HEK293 (cell line): ENCODE data around the gene TMEM8B.

Experiments used
- CTCF ChIA-PET: fragments of 350-600 bp; formaldehyde crosslinking; extraction: SDS; loops from one replicate; lab custom pipeline; 2021; ENCODE audit warnings: antibody characterized with exemption; lab: Yijun Ruan, JAX
- POLR2A ChIA-PET: fragments of 300-600 bp; formaldehyde crosslinking; extraction: SDS; loops from one replicate; lab custom pipeline; 2020; ENCODE audit warnings: antibody characterized with exemption, inconsistent platforms; lab: Yijun Ruan, JAX
- H3K27ac ChIP-seq: fragments of 200-500 bp; sonication (Bioruptor generic); 2 replicates; pipeline ENCODE4 v1.5.1; 2014; ENCODE audit warnings: low read depth, low read length, control low read depth, inconsistent platforms; ENCODE audit errors: extremely low read depth
- H3K36me3 ChIP-seq, 2 experiments: fragments of 200-500 bp in 1 of 2; sonication (Bioruptor generic) in 1 of 2; 1 replicate in 1 of 2; 2 replicates in 1 of 2; pipeline ENCODE4 v1.5.1; 2014 to 2017; ENCODE audit warnings: inconsistent platforms in 2 of 2, low read length in 2 of 2; ENCODE audit not compliant: control insufficient read depth in 2 of 2, insufficient read depth in 1 of 2
- H3K4me1 ChIP-seq: fragments of 200-500 bp; sonication (Bioruptor generic); 2 replicates; pipeline ENCODE4 v1.5.1; 2014; ENCODE audit warnings: mild to moderate bottlenecking, low read length, inconsistent platforms; ENCODE audit not compliant: control insufficient read depth, insufficient read depth
- H3K4me3 ChIP-seq: 2 replicates; pipeline ENCODE4 v1.5.1; 2011; ENCODE audit warnings: low read depth, mild to moderate bottlenecking, control low read depth, low read length, moderate library complexity
- H3K9me3 ChIP-seq: fragments of 200-500 bp; sonication (Bioruptor generic); 2 replicates; pipeline ENCODE4 v1.5.1; 2014; ENCODE audit warnings: low read depth, low read length, inconsistent platforms; ENCODE audit not compliant: control insufficient read depth, insufficient read depth
- EGR2 ChIP-seq: fragments of 450-650 bp; formaldehyde crosslinking; IDR thresholded peaks from 2 replicates; pipeline ENCODE4 v1.5.1; 2016; ENCODE audit warnings: low read depth, missing biosample characterization, missing genetic modification characterization
- GFI1B ChIP-seq: fragments of 450-650 bp; formaldehyde crosslinking; IDR thresholded peaks from 2 replicates; pipeline ENCODE4 v1.5.1; 2016; ENCODE audit warnings: missing biosample characterization, missing genetic modification characterization
- GLIS2 ChIP-seq: fragments of 450-650 bp; formaldehyde crosslinking; IDR thresholded peaks from 2 replicates; pipeline ENCODE4 v1.5.1; 2016; ENCODE audit warnings: missing biosample characterization, missing genetic modification characterization
- HIC1 ChIP-seq: fragments of 450-650 bp; formaldehyde crosslinking; IDR thresholded peaks from 2 replicates; pipeline ENCODE4 v1.5.1; 2016; ENCODE audit warnings: missing biosample characterization, missing genetic modification characterization
- KLF16 ChIP-seq: fragments of 450-650 bp; formaldehyde crosslinking; IDR thresholded peaks from 2 replicates; pipeline ENCODE4 v1.5.1; 2017; ENCODE audit warnings: missing biosample characterization, missing genetic modification characterization
- OSR2 ChIP-seq: fragments of 450-650 bp; formaldehyde crosslinking; IDR thresholded peaks from 2 replicates; pipeline ENCODE4 v1.5.1; 2016; ENCODE audit warnings: missing biosample characterization, missing genetic modification characterization
- SP3 ChIP-seq: fragments of 450-650 bp; formaldehyde crosslinking; IDR thresholded peaks from 2 replicates; pipeline ENCODE4 v1.5.1; 2016; ENCODE audit warnings: missing biosample characterization, missing genetic modification characterization
- ZBTB1 ChIP-seq: fragments of 450-650 bp; formaldehyde crosslinking; IDR thresholded peaks from 2 replicates; pipeline ENCODE4 v1.5.1; 2016; ENCODE audit warnings: missing biosample characterization, missing genetic modification characterization
- ZBTB44 ChIP-seq: fragments of 450-650 bp; IDR thresholded peaks from 2 replicates; pipeline ENCODE4 v1.5.1; 2018; ENCODE audit warnings: missing biosample characterization, mild to moderate bottlenecking, missing genetic modification characterization
- ZFHX2 ChIP-seq: fragments of 450-650 bp; formaldehyde crosslinking; conservative IDR thresholded peaks from 2 replicates; pipeline ENCODE4 v1.5.1; 2016; ENCODE audit warnings: missing biosample characterization, missing genetic modification characterization
- ZNF155 ChIP-seq: fragments of 450-650 bp; formaldehyde crosslinking; IDR thresholded peaks from 2 replicates; pipeline ENCODE4 v1.5.1; 2016; ENCODE audit warnings: missing biosample characterization, missing genetic modification characterization
- ZNF18 ChIP-seq: fragments of 450-650 bp; formaldehyde crosslinking; IDR thresholded peaks from 2 replicates; pipeline ENCODE4 v1.5.1; 2016; ENCODE audit warnings: missing biosample characterization, missing genetic modification characterization
- ZNF274 ChIP-seq, 2 experiments: fragments of 200-500 bp in 1 of 2; fragments of 450-650 bp in 1 of 2; sonication (Bioruptor generic) in 1 of 2; formaldehyde crosslinking in 1 of 2; IDR thresholded peaks; 2 replicates each; pipeline versions ENCODE4 v1.5.1 to v1.6.1; 2014 to 2016; ENCODE audit warnings: borderline replicate concordance in 1 of 2, inconsistent platforms in 1 of 2, low read length in 1 of 2, missing biosample characterization in 1 of 2, missing genetic modification characterization in 1 of 2
- ZNF335 ChIP-seq: fragments of 450-650 bp; formaldehyde crosslinking; conservative IDR thresholded peaks from 2 replicates; pipeline ENCODE4 v1.5.1; 2016; ENCODE audit warnings: missing biosample characterization, missing genetic modification characterization
- ZNF37A ChIP-seq: fragments of 450-650 bp; IDR thresholded peaks from 2 replicates; pipeline ENCODE4 v1.5.1; 2018; ENCODE audit warnings: missing biosample characterization, missing genetic modification characterization
- ZNF391 ChIP-seq: fragments of 450-650 bp; formaldehyde crosslinking; IDR thresholded peaks from 2 replicates; pipeline ENCODE4 v1.5.1; 2016; ENCODE audit warnings: low read depth, missing biosample characterization, missing genetic modification characterization, borderline replicate concordance
- ZNF426 ChIP-seq: fragments of 450-650 bp; formaldehyde crosslinking; IDR thresholded peaks from 2 replicates; pipeline ENCODE4 v1.5.1; 2017; ENCODE audit warnings: missing biosample characterization, missing genetic modification characterization, mild to moderate bottlenecking, inconsistent platforms, moderate library complexity
- ZNF449 ChIP-seq: fragments of 450-650 bp; formaldehyde crosslinking; IDR thresholded peaks from 2 replicates; pipeline ENCODE4 v1.5.1; 2017; ENCODE audit warnings: missing biosample characterization, mild to moderate bottlenecking, missing genetic modification characterization, moderate library complexity
- ZNF488 ChIP-seq: fragments of 450-650 bp; formaldehyde crosslinking; IDR thresholded peaks from 2 replicates; pipeline ENCODE4 v1.5.1; 2016; ENCODE audit warnings: missing biosample characterization, missing genetic modification characterization
- ZNF530 ChIP-seq: fragments of 450-650 bp; formaldehyde crosslinking; IDR thresholded peaks from 2 replicates; pipeline ENCODE4 v1.5.1; 2016; ENCODE audit warnings: low read depth, missing biosample characterization, missing genetic modification characterization
- ZNF580 ChIP-seq: fragments of 450-650 bp; formaldehyde crosslinking; IDR thresholded peaks from 2 replicates; pipeline ENCODE4 v1.5.1; 2016; ENCODE audit warnings: missing biosample characterization, missing genetic modification characterization
- ZNF621 ChIP-seq: fragments of 450-650 bp; formaldehyde crosslinking; IDR thresholded peaks from 2 replicates; pipeline ENCODE4 v1.5.1; 2017; ENCODE audit warnings: missing biosample characterization, missing genetic modification characterization
- ZNF777 ChIP-seq: fragments of 450-650 bp; formaldehyde crosslinking; IDR thresholded peaks from 2 replicates; pipeline ENCODE4 v1.5.1; 2017; ENCODE audit warnings: missing biosample characterization, missing genetic modification characterization, borderline replicate concordance
- ZNF792 ChIP-seq: fragments of 450-650 bp; formaldehyde crosslinking; IDR thresholded peaks from 2 replicates; pipeline ENCODE4 v1.5.1; 2016; ENCODE audit warnings: missing biosample characterization, missing genetic modification characterization
- ZSCAN23 ChIP-seq: fragments of 450-650 bp; formaldehyde crosslinking; IDR thresholded peaks from 2 replicates; pipeline ENCODE4 v1.5.1; 2016; ENCODE audit warnings: missing biosample characterization, missing genetic modification characterization

Gene TMEM8B

GRCh38 chr9:35827486-35827885 lies 1.5 kb upstream of the TMEM8B start:
- no peak for TF ChIP-seq ZNF335 (tag by site-specific recombination)
- peak; percentile 30; the same call in 1 of the 2 replicates for TF ChIP-seq ZNF449 (tag by site-specific recombination)
- CTCF ChIA-PET = interaction anchor here (0.6 to 5.4 kb wide), 11 partner anchors 8 to 280 kb away, joined by 3 to 65 read pairs (median 8); no protein-coding TSS in a partner anchor
- H3K36me3 ChIP-seq = no peaks in the 10 kb centered on the region
- POLR2A ChIA-PET = interaction anchor here (2.2 kb wide), 1 partner anchor 13 kb away, joined by 11 read pairs; the partner anchor contains the start of gene HINT2
- no peaks in the 10 kb centered on the region for H3K9me3 ChIP-seq
- no peak overlapping the region for H3K27ac ChIP-seq
- peaks cover 4% of the 10 kb centered on the region; the same call in 1 of the 2 replicates for H3K4me1 ChIP-seq
- H3K4me3 ChIP-seq = no peak overlapping the region

- peak within 1 kb of the TSS; percentile 59 for H3K4me3 ChIP-seq
- H3K27ac ChIP-seq = peak within 1 kb of the TSS; percentile 34; the same call in 1 of the 2 replicates
- POLR2A ChIA-PET = interaction anchor here (1.0 kb wide), 3 partner anchors 15 to 96 kb away, joined by 5 to 6 read pairs (median 5); partner anchors contain the start of genes CREB3, HINT2, SPAG8 and TLN1
- peaks cover 4% of the 10 kb centered on the region; the same call in 1 of the 2 replicates for H3K4me1 ChIP-seq
- no peaks in the 10 kb centered on the region for H3K9me3 ChIP-seq
- H3K36me3 ChIP-seq = no peaks in the 10 kb centered on the region
- CTCF ChIA-PET = interaction anchor here (0.7 to 5.4 kb wide), 4 partner anchors 28 to 751 kb away, joined by 3 to 65 read pairs (median 6); no protein-coding TSS in a partner anchor
- no peak for TF ChIP-seq ZBTB1 (tag by site-specific recombination)
- TF ChIP-seq OSR2 (tag by site-specific recombination) = no peak
- no peak for TF ChIP-seq HIC1 (tag by site-specific recombination)
- no peak for TF ChIP-seq EGR2 (tag by site-specific recombination)
- TF ChIP-seq ZNF274 (IDR thresholded peaks at IDR 0.05; ENCODE audit: low read length) = no peak
- no peak for TF ChIP-seq ZNF274 (tag by site-specific recombination; IDR thresholded peaks at IDR 0.05; ENCODE audit: borderline replicate concordance)
- no peak for TF ChIP-seq ZNF37A (tag by site-specific recombination)
- TF ChIP-seq ZSCAN23 = no peak
- no peak for TF ChIP-seq ZNF155 (tag by site-specific recombination)
- peak; percentile 80 for TF ChIP-seq GLIS2 (tag by site-specific recombination)
- 0 out of 2 replicates have a peak, but pooled peaks have one; percentile 11 for TF ChIP-seq SP3 (tag by site-specific recombination)
- TF ChIP-seq ZNF488 (tag by site-specific recombination) = no peak
- TF ChIP-seq ZNF530 (tag by site-specific recombination) = no peak
- TF ChIP-seq ZNF792 (tag by site-specific recombination) = no peak
- no peak for TF ChIP-seq ZNF391 (tag by site-specific recombination)
- no peak for TF ChIP-seq ZNF621
- TF ChIP-seq KLF16 (tag by site-specific recombination) = no peak
- peak; percentile 50; the same call in 1 of the 2 replicates for TF ChIP-seq ZNF777 (tag by site-specific recombination)
- no peak for TF ChIP-seq GFI1B (tag by site-specific recombination)
- no peak for TF ChIP-seq ZBTB44 (tag by site-specific recombination)
- no peak for TF ChIP-seq ZNF426 (tag by site-specific recombination)
- TF ChIP-seq ZNF18 (tag by site-specific recombination) = no peak
- no peak for TF ChIP-seq ZFHX2 (tag by site-specific recombination)
- TF ChIP-seq ZNF580 (tag by site-specific recombination) = no peak
These were observed 328 bp upstream of the TMEM8B start, which contains the start of gene FAM221B for GRCh38 chr9:35828716-35829083. Gene FAM221B (minus strand): TSS chr9:35828732. CDS start chr9:35826161, 2,571 bp downstream.
